Kidney (tissue), 14 donors: ENCODE data around the gene HEPACAM2. TPM values are rescaled to one million over a fixed set of nuclear protein-coding genes. Genes with fewer than 3 reads are reported as not detected.

Source experiments
- DNase-seq, 5 donors: peaks; one replicate each; pipeline ENCODE4 v3.0.0-alpha.2; 2013 to 2020
- FAIRE-seq: peaks from 2 replicates; lab custom pipeline; 2012; peaks lifted over from hg19 to GRCh38; lab: Jason Lieb, UNC
- H3K27ac ChIP-seq, 2 donors: one replicate each; pipeline ENCODE4 v1.7.0; 2013; ENCODE audit warnings: low read depth in 2 of 2, low read length in 2 of 2, inconsistent platforms in 1 of 2
- H3K27me3 ChIP-seq: one replicate; pipeline ENCODE4 v1.7.1; 2013; ENCODE audit warnings: low read length, inconsistent platforms; ENCODE audit not compliant: control insufficient read depth, insufficient read depth
- H3K36me3 ChIP-seq, 3 donors: one replicate each; pipeline versions ENCODE4 v1.7.0 to v1.7.1; 2013; ENCODE audit warnings: low read length in 3 of 3, control low read depth in 1 of 3, inconsistent platforms in 1 of 3; ENCODE audit not compliant: insufficient read depth in 3 of 3, control insufficient read depth in 2 of 3
- H3K4me1 ChIP-seq, 3 donors: one replicate each; pipeline versions ENCODE4 v1.7.0 to v1.7.1; 2013; ENCODE audit warnings: low read length in 3 of 3, inconsistent platforms in 1 of 3, low read depth in 1 of 3; ENCODE audit not compliant: control insufficient read depth in 2 of 3, insufficient read depth in 2 of 3
- H3K4me3 ChIP-seq, 3 donors: one replicate each; pipeline versions ENCODE4 v1.7.0 to v1.8.1; 2013; ENCODE audit warnings: low read length in 3 of 3, control low read depth in 1 of 3, inconsistent platforms in 1 of 3
- H3K9ac ChIP-seq, 3 donors: one replicate each; pipeline versions ENCODE4 v1.7.0 to v1.7.1; 2013; ENCODE audit warnings: low read length in 3 of 3, control low read depth in 1 of 3, inconsistent platforms in 1 of 3
- H3K9me3 ChIP-seq, 3 donors: one replicate each; pipeline versions ENCODE4 v1.7.0 to v1.7.1; 2013; ENCODE audit warnings: low read length in 3 of 3, control low read depth in 1 of 3, inconsistent platforms in 1 of 3; ENCODE audit not compliant: control insufficient read depth in 2 of 3, insufficient read depth in 1 of 3
- CTCF ChIP-seq: IDR thresholded peaks from 3 replicates; pipeline ENCODE4 v1.5.1; 2012; ENCODE audit warnings: mild to moderate bottlenecking, moderate library complexity, borderline replicate concordance; ENCODE audit not compliant: insufficient read depth; ENCODE audit errors: extremely low read depth
- intact Hi-C: fragments of 100-400 bp; cut with DNase I; formaldehyde crosslinking; loops from one replicate; pipeline ENCODE4 v1.11.1; 2022
- polyA plus RNA-seq: library from polyadenylated mRNA; stranded (reverse); fragments of 350-450 nt; fragmentation: Illumina TruSeq; extraction: RNeasy Lipid Tissue Mini Kit (QIAGEN cat#74804); gene quantifications from one replicate; pipeline ENCODE4 v1.2.3, GENCODE V29; 2014; ENCODE audit warnings: low read depth, low replicate concordance; ENCODE audit not compliant: insufficient read depth
- total RNA-seq: library from RNA; stranded (reverse); fragmentation: NEBNext Ultra II Directional; extraction: Animal tissue kit (Norgen Biotek cat#: 25700); gene quantifications from one replicate; pipeline ENCODE4 v1.2.1, GENCODE V29; 2021
- donor health status: control.
- donor health status: control.
- donor health status: control.
- donor health status: control.
- donor health status: control.
- donor health status: DM: yes; HTN: yes; CAD: no.
- donor health status: Normal renal cell carcinoma (clear cell type).

HEPACAM2 gene
- total and polyA plus RNA-seq, 2 donors from 2014 or later: 2.5 to 15.1 TPM

- intact Hi-C loops: no loop called here
- FAIRE-seq: no peak
- no peak overlapping the region for H3K9ac ChIP-seq
- no peaks in the 10 kb centered on the region for H3K9me3 ChIP-seq
- no peak overlapping the region for H3K4me3 ChIP-seq
- no peak for TF ChIP-seq CTCF
- H3K27me3 ChIP-seq: no peaks in the 10 kb centered on the region
- DNase-seq: no peak
- H3K4me1 ChIP-seq: no peaks in the 10 kb centered on the region
- no peaks in the 10 kb centered on the region for H3K36me3 ChIP-seq
- no peak overlapping the region for H3K27ac ChIP-seq
Observed at GRCh38 chr7:93219868-93220267, 6.4 kb downstream of the HEPACAM2 start.

- Histone ChIP-seq H3K36me3 (no peaks in the 10 kb centered on the region), H3K27ac (no peak overlapping the region), H3K4me1 (no peaks in the 10 kb centered on the region), H3K4me3 (no peak overlapping the region), H3K27me3 (no peaks in the 10 kb centered on the region), H3K9me3 (no peaks in the 10 kb centered on the region), H3K9ac (no peak overlapping the region)
- intact Hi-C loops: no loop called here
- no peak for FAIRE-seq
- DNase-seq: no peak
- TF ChIP-seq CTCF: no peak
Observed at GRCh38 chr7:93218997-93219827, 7.1 kb downstream of the HEPACAM2 start.

- H3K4me1 ChIP-seq: no peaks in the 10 kb centered on the region
- intact Hi-C loops: no loop called here
- H3K9ac ChIP-seq: no peak overlapping the region
- no peak overlapping the region for H3K27ac ChIP-seq
- no peak for FAIRE-seq
- H3K4me3 ChIP-seq: no peak overlapping the region
- H3K9me3 ChIP-seq: no peaks in the 10 kb centered on the region
- DNase-seq: peak in 1 of 5 donors; percentile 31
- TF ChIP-seq CTCF: no peak
- no peaks in the 10 kb centered on the region for H3K36me3 ChIP-seq
- H3K27me3 ChIP-seq: no peaks in the 10 kb centered on the region
Observed at GRCh38 chr7:93212881-93213280, 13.4 kb downstream of the HEPACAM2 start.
